ENCODE data around the gene DNAH7. TPM values are rescaled to one million over a fixed set of nuclear protein-coding genes. Genes with fewer than 3 reads are reported as not detected.

The DNAH7 gene
- total RNA-seq, 1 donor from 2014 or later = 0.12 TPM

DNA sequence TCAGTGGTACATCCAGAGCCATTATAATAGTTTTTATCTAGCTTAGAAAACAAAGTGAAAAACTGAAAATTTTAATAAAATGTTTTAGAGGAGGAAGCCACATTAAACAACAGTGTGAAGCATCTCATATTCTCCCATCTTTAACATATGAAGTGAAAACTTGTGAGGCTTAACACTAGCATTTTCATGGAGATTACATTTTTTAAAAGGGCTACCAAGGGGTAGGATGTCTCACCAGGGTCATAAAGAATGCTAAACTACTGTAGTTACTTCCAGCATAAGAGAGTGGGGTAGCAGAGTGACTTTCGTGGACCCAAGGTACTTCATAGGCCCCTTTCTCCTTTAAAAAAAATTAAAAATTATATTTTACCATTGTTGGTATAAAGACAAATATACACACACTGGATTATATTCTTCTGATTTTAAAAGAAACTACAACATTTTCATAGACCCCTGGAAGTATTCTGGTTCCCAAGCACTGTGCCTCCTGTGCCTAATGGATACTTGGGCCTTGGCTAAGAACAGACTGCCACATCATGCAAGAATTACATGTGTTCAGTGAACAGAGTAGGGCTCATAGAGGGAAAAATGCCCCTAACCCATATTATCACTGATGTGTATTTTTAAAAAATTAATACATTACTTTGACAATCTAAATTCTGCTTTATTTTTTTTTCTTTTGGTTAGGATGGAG lies 263.2 kb downstream of the DNAH7 start:
- ATAC-seq = no peak

DNA sequence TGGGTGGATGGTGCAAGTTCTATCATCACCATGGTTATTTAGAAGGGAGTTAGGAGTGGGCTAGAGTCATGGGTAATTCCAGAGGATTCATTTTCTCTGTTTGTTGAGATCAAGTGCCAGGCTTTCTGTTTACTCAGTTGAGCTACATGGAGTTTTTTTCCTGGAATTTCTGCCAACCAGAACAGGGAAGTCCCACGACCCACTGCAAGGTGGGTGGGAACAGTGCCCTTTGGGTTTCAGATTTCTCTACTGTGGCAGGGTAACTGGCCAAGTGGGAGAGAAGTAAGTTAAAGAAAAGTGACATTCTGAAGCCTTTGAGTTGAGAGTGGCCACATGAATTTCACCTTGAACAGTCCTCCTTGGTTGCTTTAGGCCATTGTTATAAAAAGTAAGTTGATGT lies 272.8 kb downstream of the DNAH7 start:
- no peak for ATAC-seq

DNA sequence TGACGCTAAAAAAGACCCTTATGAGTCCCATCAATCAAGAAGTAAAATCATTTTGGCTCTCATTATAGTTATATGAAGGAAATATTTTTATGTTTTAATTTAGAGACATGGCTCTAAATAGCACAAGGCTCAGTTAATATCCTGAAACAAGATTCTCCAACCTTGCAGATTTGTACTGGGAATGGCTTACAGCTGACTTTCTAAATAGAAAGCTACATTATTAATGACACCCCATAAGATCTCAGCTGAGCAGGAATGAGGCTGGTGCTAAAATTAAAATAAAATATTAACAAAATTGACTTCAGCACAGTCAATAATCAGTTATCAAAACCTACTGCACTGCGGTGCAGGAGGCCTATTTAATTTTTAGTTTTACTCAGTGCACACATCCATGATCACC lies 274.8 kb downstream of the DNAH7 start:
- ATAC-seq = no peak

DNA sequence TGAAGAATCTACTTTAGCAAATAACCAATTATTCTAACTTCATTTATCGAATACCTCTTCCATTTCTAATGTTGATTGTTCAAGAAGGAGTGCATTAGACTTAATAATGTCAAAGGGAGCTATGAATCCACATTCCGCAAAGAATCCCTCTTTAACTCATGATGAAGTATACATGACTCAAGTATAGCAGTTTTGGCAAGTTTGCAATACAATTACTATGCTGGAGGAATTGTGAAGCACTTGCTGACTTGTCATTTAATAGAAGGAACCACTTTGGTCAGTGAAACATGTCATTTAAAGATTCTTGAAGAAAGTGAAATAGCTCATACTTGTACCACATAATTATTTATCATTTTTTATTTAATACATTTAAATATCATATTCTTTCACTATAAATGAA lies 286.5 kb downstream of the DNAH7 start:
- no peak for ATAC-seq

DNA sequence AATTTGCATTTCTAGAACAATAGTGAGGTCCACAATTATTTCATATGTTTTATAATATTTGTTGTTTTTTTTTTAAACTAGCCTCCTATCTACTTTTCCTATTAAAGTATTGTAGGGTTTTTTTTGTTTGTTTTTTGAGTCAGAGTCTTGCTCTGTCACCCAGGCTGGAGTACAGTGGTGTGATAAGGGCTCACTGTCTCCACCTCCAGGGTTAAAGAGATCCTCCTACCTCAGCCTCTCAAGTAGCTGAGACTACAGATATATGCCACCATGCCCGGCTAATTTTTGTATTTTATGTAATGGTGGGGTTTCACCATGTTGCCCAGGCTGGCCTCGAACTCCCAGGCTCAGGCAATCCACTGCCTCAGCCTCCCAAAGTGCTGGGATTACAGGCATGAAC lies 289.1 kb downstream of the DNAH7 start:
- no peak for ATAC-seq

DNA sequence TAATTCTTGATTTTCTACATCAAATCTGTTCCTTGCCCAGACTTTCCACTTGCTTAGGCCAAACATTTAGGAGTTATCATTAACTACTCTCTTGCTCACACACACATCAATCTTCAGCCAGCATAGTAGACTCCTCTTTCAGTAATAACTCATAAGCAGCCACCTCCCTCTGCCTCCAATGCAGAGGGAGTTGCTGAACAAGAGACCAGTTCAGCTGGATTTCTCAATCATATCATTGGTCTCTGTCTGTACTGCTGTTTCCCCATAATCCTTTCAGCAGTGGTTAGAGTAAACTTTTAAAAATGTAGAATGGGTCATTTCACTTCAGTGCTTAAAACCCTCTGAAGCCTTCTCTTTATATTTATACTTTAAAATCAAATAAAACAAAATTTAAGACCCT lies 298.7 kb downstream of the DNAH7 start:
- peak; percentile 69 for ATAC-seq

DNA sequence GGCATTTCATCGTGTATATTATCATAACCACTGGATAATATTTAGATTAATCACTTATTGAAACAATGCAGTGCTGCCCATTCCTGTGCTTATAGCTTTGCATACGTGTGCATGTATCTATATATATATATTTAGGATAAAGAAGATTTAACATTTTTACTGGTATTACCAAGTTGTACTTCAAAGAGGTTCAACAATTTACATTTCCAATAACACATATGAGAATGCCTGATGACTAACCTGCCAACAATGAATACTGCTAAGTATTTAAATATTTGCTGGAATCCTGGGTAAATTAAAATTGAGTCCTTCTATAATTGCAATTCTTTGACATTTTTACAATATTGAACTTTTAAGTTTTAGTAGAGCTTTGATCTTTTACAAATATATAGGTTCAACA lies 300.2 kb downstream of the DNAH7 start:
- no peak for ATAC-seq

DNA sequence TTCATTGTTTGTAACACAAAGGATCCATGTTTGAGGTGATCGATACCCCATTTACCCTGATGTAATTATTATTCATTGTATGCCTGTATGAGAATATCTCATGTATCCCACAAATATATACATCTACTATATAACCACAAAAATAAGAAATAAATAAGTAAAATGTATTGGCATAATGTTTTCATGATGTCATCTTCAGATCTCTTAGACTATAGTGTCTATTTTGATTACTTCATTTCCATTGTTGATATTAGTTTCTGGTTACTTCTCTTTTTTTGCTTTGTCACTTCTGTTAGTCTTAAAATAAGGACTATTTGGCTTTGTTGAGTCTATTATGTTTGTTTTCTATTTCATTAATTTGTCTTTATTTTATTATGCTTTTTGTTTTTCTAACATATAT lies 301.9 kb downstream of the DNAH7 start:
- ATAC-seq = no peak

DNA sequence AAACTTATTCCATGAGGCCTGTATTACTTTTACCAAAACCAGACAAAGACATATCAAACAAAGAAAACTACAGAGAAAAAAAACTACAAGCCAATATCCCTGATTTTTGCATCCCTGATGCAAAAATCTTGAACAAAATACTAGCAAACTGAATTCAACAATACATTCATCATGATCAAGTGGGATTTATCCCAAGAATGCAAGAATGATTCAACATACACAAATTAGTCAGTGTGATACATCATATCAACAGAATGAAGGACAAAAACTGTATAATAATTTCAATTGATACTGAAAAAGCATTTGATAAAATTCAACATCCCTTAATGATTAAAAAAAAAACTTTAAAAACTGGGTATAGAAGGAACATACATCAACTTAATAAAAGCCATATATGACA lies 304.8 kb downstream of the DNAH7 start:
- ATAC-seq = no peak

DNA sequence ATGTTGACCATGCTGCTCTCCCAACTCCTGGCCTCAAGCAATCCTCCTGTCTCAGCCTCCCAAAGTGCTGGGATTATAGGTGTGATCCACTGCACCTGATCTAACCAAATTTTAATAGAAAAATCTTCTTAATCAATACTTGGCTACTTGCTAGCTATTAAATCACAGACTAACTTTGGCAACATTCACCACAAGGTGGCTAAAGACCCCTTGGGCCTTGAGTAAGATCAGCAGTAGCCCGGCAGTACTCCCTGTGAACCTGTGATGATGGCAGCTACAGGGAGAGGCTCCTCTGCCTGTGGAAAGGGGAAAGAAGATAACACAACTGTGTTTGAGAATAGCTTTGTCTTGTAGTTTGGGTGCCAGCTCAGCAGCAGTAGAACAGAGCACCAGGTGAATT lies 308.8 kb downstream of the DNAH7 start:
- no peak for ATAC-seq

DNA sequence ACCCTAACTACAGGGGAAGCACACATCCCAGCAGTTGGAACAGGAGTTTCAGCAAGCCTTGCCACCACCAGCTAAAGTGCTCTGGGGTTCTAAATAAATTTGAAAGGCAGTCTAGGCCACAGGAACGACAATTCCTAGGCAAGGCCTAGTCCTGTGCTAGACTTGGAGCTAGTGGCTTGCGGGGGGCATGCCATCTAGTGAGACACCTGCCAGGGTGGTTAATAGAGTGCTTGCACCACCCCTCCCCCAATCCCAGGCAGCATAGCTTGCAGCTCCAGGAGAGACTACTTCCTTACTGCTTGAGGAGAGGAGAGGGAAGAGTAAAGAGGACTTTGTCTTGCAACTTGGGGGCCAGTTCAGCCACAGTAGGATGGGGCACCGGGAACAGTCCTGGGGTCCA lies 309.8 kb downstream of the DNAH7 start:
- no peak for ATAC-seq

DNA sequence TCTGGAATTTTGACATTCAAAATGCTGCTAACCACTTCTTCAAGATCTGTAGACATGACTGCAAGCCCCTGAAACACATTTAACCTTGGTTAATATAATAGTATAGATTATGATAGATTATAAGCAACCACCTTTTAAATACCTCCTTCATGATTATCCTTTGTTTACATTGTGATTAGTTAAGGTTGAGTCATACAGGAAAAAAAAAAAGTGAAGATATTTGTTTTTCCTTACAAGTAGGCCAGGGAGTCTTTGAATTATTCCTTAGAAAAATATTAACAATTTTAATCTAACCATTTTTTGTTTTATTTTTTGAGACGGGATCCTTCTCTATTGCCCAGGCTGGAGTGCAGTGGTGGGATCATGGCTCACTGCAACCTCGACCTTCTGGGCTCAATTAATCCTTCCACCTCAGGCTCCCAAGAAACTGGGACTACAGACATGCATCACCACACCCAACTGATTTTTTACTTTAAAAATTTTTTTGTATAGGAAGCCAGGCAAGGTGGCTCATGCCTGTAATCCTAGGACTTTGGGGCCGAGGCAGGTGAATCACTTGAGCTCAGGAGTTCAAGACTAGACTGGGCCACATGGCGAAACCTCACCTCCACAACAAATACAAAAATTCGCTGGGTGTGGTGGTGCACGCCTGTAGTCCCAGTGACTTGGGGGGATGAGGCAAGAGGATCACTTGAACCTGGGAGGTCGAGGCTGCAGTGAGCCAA lies 312.3 kb downstream of the DNAH7 start:
- peak; percentile 85 for ATAC-seq

DNA sequence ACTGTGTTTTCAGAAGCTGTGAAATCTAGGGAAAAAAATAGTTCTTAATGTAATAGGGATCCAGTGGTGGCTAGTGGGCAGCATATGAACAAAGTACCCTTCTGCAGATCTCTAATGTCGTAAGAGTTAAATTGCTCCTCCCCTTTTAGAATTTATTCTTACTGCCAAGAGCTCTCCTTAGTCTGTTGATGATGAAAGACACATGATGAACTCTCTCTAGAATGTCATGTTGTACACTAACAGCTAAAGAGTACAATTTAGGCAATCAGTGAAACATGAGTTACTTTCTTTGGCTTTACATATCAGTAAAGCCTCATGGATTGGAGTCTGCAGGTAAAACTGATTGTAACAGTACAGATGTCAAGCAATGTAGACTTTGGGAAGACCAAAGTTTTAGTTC lies 327.4 kb downstream of the DNAH7 start:
- no peak for ATAC-seq

DNA sequence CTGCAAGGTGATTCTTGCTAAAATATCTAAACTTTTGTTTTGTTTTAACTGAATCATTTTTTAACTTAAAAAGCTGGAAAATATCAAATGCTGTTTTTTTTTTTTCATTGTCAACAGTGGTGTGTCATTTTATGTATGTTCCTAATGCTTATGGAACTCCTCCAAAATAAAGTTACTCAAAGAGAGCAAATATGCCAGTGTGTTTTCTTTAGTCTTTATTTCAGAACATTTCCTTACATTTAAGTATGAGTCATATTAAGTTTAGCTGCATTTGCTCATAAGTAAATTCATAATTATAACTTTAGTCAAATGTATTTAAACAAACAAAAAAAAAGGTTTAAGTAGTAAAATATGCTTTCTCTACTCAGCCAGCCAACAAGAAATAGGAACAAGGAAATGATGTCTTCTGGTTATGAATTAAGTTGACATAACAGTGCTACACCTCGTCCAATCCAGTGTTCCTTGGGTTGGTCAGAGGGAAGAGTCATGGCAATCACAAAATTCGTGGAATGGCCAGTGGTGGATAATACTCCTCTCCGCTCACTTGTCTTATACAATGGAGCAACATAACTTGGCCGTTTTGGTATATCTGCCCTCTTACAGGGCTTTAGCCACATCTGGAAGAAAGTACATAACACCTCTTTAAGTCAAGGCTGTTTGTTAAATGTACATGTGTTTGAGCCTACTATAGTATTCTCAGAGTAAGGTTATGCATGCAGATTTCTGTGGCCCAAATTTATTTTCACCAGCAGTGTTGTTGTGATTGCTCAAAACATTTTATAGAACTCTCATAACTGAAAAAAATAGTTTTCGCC lies 330.9 kb downstream of the DNAH7 start:
- ATAC-seq = no peak

DNA sequence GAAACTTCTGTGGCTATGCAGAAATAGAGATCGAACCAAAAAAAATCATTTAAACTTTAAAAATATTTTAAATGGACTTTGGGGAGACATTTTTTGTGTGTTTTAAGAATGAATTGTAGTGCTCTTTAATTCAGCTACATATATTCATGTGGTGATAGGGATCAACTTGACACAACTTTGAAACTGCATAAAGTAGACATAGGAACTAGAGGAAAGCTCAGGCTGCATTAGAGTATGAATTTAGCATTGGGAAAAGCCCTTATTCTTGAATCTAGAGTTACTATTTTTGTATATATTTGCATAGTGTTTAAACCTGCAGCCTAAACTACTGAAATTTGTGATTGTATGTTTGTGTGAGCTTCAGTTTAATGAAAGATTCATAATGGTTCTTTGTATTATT lies 333.3 kb downstream of the DNAH7 start:
- no peak for ATAC-seq

DNA sequence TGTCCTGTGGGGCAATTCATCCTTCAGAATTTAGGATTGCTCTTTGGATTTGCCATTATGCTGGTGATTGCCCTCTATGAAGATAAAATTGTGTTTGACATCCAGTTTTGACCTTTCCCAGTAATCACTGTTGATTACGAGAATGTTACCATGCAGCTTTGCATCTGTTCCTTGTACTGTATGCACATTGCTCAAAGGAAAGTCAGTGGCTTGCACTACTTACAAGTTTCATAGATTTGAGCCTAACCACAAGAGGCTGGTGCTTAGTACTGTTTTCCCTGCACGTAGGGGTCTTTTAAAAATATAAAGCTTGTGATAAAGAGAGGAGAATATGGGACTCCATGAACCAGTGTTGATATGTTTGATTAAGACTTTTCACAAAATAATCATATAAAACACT lies 333.7 kb downstream of the DNAH7 start:
- ATAC-seq = no peak

DNA sequence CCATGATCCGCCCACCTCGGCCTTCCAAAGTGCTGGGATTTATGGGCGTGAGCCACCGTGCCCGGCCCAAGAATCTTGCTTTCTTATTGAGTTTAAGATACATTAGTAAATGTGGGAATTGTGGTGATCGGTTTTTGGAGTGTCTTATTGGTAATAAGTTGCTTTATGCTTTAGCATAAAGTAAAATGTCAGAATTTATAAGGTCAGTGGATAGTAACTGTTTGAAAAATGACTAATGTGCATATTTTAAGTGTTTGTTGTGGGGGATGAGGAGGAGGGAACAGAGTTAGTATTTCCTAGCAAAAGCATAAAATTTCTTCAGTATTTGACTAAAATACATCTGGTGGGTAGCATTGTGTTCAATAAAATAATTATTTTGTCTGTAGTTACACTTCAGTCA lies 334.2 kb downstream of the DNAH7 start:
- no peak for ATAC-seq

DNA sequence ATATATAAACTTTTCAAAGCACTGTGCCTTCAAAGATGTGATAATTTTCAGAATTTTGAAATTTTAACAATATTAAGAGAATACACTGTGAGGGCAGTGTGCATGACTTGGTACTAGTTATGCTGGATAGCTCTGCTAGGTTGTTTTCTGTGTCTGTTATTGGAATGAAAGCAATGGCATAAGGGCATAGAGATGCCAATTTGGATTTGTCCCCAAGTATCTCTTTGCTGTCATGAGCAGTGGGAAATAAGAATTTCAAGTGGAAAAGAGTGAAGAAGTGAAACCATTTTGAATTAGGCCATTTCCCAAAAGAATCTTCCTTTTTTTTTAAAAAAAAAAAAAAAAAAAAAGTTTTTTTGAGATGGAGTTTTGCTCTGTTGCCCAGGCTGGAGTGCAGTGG lies 334.8 kb downstream of the DNAH7 start:
- no peak for ATAC-seq

DNA sequence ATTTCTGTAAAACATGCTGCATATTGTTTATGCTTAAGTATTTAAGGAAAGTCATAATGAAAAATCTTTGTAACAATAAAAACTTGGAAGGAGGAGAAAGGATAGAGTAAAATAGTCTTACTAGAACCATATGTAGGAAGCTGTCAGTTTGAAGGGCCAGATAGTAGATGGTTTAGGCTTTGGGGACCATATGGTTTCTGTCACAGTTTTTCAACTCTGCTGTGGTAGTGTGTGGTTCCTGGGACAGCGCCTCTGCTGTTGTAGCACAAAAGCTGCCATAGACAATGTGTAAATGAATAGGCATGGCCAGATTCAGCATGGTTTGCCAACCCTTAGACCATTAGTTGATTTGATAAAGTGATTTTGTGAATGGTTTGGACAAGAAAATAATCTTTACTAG lies 336.1 kb downstream of the DNAH7 start:
- no peak for ATAC-seq

DNA sequence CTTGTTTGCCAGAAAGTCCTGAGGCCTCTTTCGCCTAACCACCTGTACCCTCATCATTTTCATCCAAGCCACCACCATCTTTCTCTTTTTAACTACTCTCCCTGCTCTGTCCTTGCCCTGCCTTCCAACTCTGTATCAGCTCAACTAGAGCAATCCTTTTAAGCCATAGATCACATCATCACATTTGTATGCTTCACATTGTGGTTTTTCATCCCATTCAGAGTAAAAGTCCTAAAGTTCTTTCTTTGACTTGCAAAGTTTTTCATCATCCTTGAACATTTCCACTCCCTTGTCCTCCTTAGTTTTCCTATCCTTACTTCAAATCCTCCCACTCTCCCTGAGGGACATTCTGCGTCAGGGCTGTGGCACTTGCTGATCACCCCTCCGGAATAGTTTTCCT lies 337.7 kb downstream of the DNAH7 start:
- no peak for ATAC-seq

DNA sequence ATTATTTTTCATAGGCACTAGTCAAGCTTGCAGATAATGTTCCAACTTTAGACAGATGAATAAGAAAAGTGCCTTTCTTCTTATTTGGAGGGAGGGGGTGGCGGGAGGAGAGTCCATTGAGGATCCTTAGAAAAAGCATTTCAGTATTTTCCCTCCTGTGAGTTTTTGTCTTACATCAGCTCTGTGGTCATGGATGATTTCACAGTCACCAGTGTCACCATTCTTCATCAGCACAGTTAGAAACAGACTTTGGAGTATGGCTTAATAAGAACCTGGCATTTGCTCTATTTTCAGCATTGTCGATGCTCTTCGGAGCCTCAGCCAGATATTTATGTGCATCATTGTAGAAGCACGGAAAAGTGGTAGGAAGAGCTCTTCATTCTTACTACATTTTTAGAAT lies 341.5 kb downstream of the DNAH7 start:
- ATAC-seq = no peak

DNA sequence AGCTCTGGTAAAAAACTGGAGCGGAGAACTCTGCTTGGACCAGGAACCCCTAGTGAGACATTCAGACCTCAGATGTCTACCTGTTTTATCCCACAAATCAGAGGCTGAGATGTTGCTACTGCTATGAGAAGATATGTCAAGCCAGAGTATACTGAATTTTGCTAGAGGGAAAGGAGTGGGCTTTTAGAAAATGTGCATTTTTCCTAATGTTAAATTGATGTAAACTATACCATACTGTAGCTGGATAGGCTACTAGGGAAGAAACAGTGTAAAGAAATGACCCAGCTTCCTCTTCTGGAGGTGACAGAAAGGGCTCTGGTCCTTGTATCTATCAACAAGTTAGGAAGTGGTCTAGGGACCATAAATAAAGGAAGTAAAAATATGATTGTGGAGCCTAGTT lies 346.6 kb downstream of the DNAH7 start:
- ATAC-seq = no peak

DNA sequence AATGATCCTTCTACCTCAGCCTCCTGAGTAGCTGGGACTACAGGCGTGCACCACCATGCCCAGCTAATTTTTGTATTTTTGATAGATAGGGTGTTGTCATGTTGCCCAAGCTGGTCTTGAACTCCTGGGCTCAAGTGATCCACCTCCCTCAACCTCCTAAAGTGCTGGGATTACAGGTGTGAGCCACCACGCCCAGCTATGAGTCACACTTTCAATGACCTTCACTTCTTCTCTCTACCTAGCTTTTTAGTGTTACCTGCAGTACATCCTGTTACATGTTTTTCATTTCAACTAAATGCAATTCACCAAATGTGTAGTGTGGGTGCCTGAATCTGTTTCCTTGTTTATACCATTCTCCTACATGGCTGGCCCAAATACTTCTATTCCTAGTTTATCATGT lies 347.6 kb downstream of the DNAH7 start:
- ATAC-seq = no peak

DNA sequence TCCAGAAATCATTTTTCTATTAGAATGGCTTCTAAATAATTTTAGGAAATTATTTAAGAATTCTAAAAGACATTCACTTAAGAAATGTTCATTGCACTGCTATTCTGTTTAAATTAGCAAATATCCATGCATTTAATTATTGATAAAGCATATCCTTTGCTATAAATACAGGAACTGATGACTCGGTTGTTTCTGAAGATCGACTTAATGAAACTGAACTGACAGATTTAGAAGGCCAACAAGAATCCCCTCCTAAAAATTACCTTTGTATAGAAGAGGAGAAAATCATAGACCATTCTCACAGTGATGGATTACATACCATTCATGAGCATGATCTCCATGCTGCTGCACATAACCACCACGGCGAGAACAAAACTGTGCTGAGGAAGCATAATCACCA lies 352.2 kb downstream of the DNAH7 start:
- no peak for ATAC-seq

All from esophagus mucosa (tissue), 1 donor.